HCT116 (cell line): Measurements from ENCODE around the gene PRKN. TPM values are rescaled to one million over a fixed set of nuclear protein-coding genes. Genes with fewer than 3 reads are reported as not detected.

Source experiments
- ATAC-seq: fragments of 200-7000 bp; cut with Tn5 transposase; 2 replicates; pipeline ENCODE4 v1.9.1; 2020; ENCODE audit warnings: mild to moderate bottlenecking, moderate library complexity
- BruUV-seq: library from RNA; stranded (reverse); fragments of 400-500 nt; replicated peaks from 2 replicates; lab custom pipeline; 2021; lab: Mats Ljungman, UMichigan
- CTCF ChIA-PET: fragments of 300-600 bp; sonication (Branson Sonifier 250); formaldehyde crosslinking; loops from one replicate; lab custom pipeline; 2021; ENCODE audit warnings: antibody characterized with exemption; lab: Charles Lee
- POLR2A ChIA-PET: fragments of 300-600, 350-600 bp; sonication (Branson Sonifier 250); formaldehyde crosslinking; loops from one replicate; lab custom pipeline; 2021; ENCODE audit warnings: antibody characterized with exemption; lab: Charles Lee
- RAD21 ChIA-PET, 2 experiments: fragments of 300-600 bp; sonication (Branson Sonifier 250); formaldehyde crosslinking; loops; one replicate each; lab custom pipeline; 2023; ENCODE audit warnings: low total read pairs in 2 of 2; ENCODE audit not compliant: uncharacterized antibody in 2 of 2, unreplicated experiment in 2 of 2, low non-redundant PET in 1 of 2; lab: Charles Lee
- DNase-seq: peaks from one replicate; pipeline ENCODE4 v3.0.0-alpha.2; 2010; ENCODE audit warnings: low read depth, low spot score
- H2AFZ ChIP-seq: fragments of 200-600 bp; shearing (Covaris generic), sonication (generic); 2 replicates; pipeline ENCODE4 v1.6.1; 2017; ENCODE audit warnings: low read depth, mixed run types, mixed read lengths, antibody characterized with exemption, low read length; ENCODE audit not compliant: poor library complexity, severe bottlenecking
- H3K27ac ChIP-seq: 2 replicates; pipeline ENCODE4 v1.5.1; 2012; ENCODE audit warnings: low read depth, low read length
- H3K27me3 ChIP-seq: fragments of 200-600 bp; sonication (generic); 2 replicates; pipeline ENCODE4 v1.6.1; 2016; ENCODE audit warnings: mixed run types, low read length, mixed read lengths; ENCODE audit not compliant: insufficient read depth
- H3K36me3 ChIP-seq, 2 experiments: fragments of 200-500 bp in 1 of 2; fragments of 200-600 bp in 1 of 2; sonication (Bioruptor generic) in 1 of 2; sonication (generic) in 1 of 2; 2 replicates each; pipeline versions ENCODE4 v1.5.1 to v1.6.1; 2014 to 2016; ENCODE audit warnings: low read length in 2 of 2, inconsistent platforms in 1 of 2, mixed read lengths in 1 of 2, mixed run types in 1 of 2; ENCODE audit not compliant: insufficient read depth in 2 of 2, control insufficient read depth in 1 of 2
- H3K4me1 ChIP-seq, 2 experiments: fragments of 200-600 bp in 1 of 2; sonication (generic) in 1 of 2; 2 replicates each; pipeline versions ENCODE4 v1.5.1 to v1.6.1; 2012 to 2017; ENCODE audit warnings: low read length in 2 of 2, inconsistent platforms in 1 of 2, mild to moderate bottlenecking in 1 of 2, mixed read lengths in 1 of 2, mixed run types in 1 of 2, moderate library complexity in 1 of 2; ENCODE audit not compliant: insufficient read depth in 2 of 2, control insufficient read depth in 1 of 2
- H3K4me2 ChIP-seq: fragments of 200-600 bp; sonication (generic); 2 replicates; pipeline ENCODE4 v1.6.1; 2017; ENCODE audit warnings: mixed run types, low read length, mixed read lengths
- H3K4me3 ChIP-seq, 2 experiments: fragments of 200-600 bp in 1 of 2; sonication (generic) in 1 of 2; replicated peaks in 1 of 2; 2 replicates each; pipeline ENCODE4 v1.5.1; 2011 to 2016; ENCODE audit warnings: low read length in 2 of 2, control low read depth in 1 of 2, low read depth in 1 of 2, mild to moderate bottlenecking in 1 of 2, mixed read lengths in 1 of 2, mixed run types in 1 of 2
- H3K79me2 ChIP-seq: fragments of 200-600 bp; sonication (generic); 2 replicates; pipeline ENCODE4 v1.6.1; 2017; ENCODE audit warnings: mild to moderate bottlenecking, mixed run types, low read length, moderate library complexity, mixed read lengths; ENCODE audit not compliant: insufficient read depth
- H3K9ac ChIP-seq: fragments of 200-600 bp; sonication (generic); 2 replicates; pipeline ENCODE4 v1.6.1; 2016; ENCODE audit warnings: low read length, mixed read lengths
- H3K9me2 ChIP-seq: fragments of 200-600 bp; sonication (generic), shearing (Covaris generic); 2 replicates; pipeline ENCODE4 v1.6.1; 2017; ENCODE audit warnings: mixed run types, mild to moderate bottlenecking, moderate library complexity; ENCODE audit not compliant: insufficient read depth
- H3K9me3 ChIP-seq, 2 experiments: fragments of 200-500 bp in 1 of 2; fragments of 200-600 bp in 1 of 2; sonication (Bioruptor generic) in 1 of 2; sonication (generic) in 1 of 2; 2 replicates each; pipeline ENCODE4 v1.6.1; 2014 to 2017; ENCODE audit warnings: low read length in 2 of 2, mixed read lengths in 2 of 2, inconsistent platforms in 1 of 2, low read depth in 1 of 2, mild to moderate bottlenecking in 1 of 2, mixed run types in 1 of 2, moderate library complexity in 1 of 2; ENCODE audit not compliant: control insufficient read depth in 1 of 2, insufficient read depth in 1 of 2
- H4K20me1 ChIP-seq: fragments of 200-600 bp; sonication (generic), shearing (Covaris generic); 2 replicates; pipeline ENCODE4 v1.6.1; 2017; ENCODE audit warnings: mixed run types, mild to moderate bottlenecking, moderate library complexity; ENCODE audit not compliant: insufficient read depth
- CEBPB ChIP-seq: IDR thresholded peaks from 2 replicates; pipeline ENCODE4 v1.6.1; 2012; ENCODE audit warnings: low read depth
- EZH2 ChIP-seq: fragments of 200-600 bp; sonication (generic); IDR thresholded peaks from 2 replicates; pipeline ENCODE4 v1.6.1; 2017; ENCODE audit warnings: antibody characterized with exemption, mixed run types
- EZH2phosphoT487 ChIP-seq: fragments of 200-600 bp; IDR thresholded peaks from 2 replicates; pipeline ENCODE4 v1.6.1; 2018; ENCODE audit warnings: antibody characterized with exemption, borderline replicate concordance
- POLR2A ChIP-seq: IDR thresholded peaks from 2 replicates; pipeline ENCODE4 v1.7.0; 2011; ENCODE audit warnings: borderline replicate concordance; ENCODE audit not compliant: insufficient read depth, insufficient read length; ENCODE audit errors: extremely low read depth
- SRF ChIP-seq: IDR thresholded peaks from 2 replicates; pipeline ENCODE4 v1.6.1; 2012; ENCODE audit warnings: low read depth
- TCF7L2 ChIP-seq: IDR thresholded peaks from 2 replicates; pipeline ENCODE4 v1.7.0; 2011; ENCODE audit warnings: borderline replicate concordance, inconsistent platforms; ENCODE audit not compliant: insufficient read depth, insufficient read length; ENCODE audit errors: extremely low read depth
- YY1 ChIP-seq: IDR thresholded peaks from 2 replicates; pipeline ENCODE4 v1.6.1; 2011; ENCODE audit warnings: low read length, low read depth, moderate library complexity, mild to moderate bottlenecking; ENCODE audit not compliant: insufficient replicate concordance; ENCODE audit errors: extremely low read depth
- ZNF274 ChIP-seq: fragments of 200-500 bp; sonication (Bioruptor generic); IDR thresholded peaks from 2 replicates; pipeline ENCODE4 v1.6.1; 2014; ENCODE audit warnings: mild to moderate bottlenecking, low read depth, low read length, inconsistent platforms
- intact Hi-C: fragments of 100-400 bp; cut with micrococcal nuclease; formaldehyde crosslinking; loops from 2 replicates; pipeline ENCODE4 v1.10.0; 2022
- total RNA-seq: library from RNA; stranded (reverse); gene quantifications from one replicate; pipeline ENCODE4 v1.2.1, GENCODE V29; 2021; ENCODE audit not compliant: unreplicated experiment
- TF ChIP-seq, protein P1 (sequence below): IDR thresholded peaks from 2 replicates; pipeline ENCODE4 v1.6.1; 2012; ENCODE audit warnings: low read depth
- TF ChIP-seq, protein P2 (sequence below): IDR thresholded peaks from 2 replicates; pipeline ENCODE4 v1.6.1; 2012

PRKN gene
- total RNA-seq, 1 experiment from 2014 or later, result 2.6 TPM

DNA sequence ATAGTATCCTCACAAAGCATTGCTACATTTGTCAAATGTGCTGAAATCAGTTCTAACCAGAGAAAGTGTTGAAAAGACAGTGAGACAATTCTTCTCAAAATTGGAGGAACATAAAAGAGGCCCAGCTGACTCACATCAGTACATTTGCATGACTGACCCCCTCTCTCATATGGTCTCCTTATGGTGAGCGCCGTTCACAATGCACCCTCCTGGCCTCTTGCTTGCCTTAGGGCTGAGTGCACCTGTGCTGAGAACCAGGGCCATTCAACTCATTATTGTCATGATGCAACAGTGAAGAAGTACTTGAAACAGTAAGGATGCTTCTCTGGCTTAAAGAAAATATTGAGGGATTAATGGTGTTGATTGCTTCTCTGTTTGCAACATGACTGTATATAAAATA, 1078.5 kb downstream of the PRKN start:
- RAD21 ChIA-PET, result no interaction called here
- Histone ChIP-seq H3K79me2 (no peaks in the 10 kb centered on the region), H3K9me2 (no peaks in the 10 kb centered on the region), H3K9ac (no peak overlapping the region), H4K20me1 (no peaks in the 10 kb centered on the region), H3K4me3 (no peak overlapping the region), H3K36me3 (no peaks in the 10 kb centered on the region), H3K27me3 (no peaks in the 10 kb centered on the region), H3K27ac (no peak overlapping the region), H2AFZ (no peak overlapping the region), H3K4me2 (no peak overlapping the region), H3K4me1 (no peaks in the 10 kb centered on the region), H3K9me3 (no peaks in the 10 kb centered on the region)
- CTCF ChIA-PET, result no interaction called here
- DNase-seq, result no peak
- BruUV-seq, result no TSS peak
- POLR2A ChIA-PET, result no interaction called here
- intact Hi-C loops, result no loop called here
- TF ChIP-seq CEBPB (no peak), EZH2 (no peak), ZNF274 (no peak), SRF (no peak), YY1 (no peak), EZH2phosphoT487 (no peak), POLR2A (no peak), TCF7L2 (no peak)
- TF ChIP-seq, protein P1, sequence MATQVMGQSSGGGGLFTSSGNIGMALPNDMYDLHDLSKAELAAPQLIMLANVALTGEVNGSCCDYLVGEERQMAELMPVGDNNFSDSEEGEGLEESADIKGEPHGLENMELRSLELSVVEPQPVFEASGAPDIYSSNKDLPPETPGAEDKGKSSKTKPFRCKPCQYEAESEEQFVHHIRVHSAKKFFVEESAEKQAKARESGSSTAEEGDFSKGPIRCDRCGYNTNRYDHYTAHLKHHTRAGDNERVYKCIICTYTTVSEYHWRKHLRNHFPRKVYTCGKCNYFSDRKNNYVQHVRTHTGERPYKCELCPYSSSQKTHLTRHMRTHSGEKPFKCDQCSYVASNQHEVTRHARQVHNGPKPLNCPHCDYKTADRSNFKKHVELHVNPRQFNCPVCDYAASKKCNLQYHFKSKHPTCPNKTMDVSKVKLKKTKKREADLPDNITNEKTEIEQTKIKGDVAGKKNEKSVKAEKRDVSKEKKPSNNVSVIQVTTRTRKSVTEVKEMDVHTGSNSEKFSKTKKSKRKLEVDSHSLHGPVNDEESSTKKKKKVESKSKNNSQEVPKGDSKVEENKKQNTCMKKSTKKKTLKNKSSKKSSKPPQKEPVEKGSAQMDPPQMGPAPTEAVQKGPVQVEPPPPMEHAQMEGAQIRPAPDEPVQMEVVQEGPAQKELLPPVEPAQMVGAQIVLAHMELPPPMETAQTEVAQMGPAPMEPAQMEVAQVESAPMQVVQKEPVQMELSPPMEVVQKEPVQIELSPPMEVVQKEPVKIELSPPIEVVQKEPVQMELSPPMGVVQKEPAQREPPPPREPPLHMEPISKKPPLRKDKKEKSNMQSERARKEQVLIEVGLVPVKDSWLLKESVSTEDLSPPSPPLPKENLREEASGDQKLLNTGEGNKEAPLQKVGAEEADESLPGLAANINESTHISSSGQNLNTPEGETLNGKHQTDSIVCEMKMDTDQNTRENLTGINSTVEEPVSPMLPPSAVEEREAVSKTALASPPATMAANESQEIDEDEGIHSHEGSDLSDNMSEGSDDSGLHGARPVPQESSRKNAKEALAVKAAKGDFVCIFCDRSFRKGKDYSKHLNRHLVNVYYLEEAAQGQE, result no peak
- TF ChIP-seq, protein P2, sequence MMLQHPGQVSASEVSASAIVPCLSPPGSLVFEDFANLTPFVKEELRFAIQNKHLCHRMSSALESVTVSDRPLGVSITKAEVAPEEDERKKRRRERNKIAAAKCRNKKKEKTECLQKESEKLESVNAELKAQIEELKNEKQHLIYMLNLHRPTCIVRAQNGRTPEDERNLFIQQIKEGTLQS, result no peak
- ATAC-seq, result no peak
